ENCODE data around the gene SYTL3.

DNA sequence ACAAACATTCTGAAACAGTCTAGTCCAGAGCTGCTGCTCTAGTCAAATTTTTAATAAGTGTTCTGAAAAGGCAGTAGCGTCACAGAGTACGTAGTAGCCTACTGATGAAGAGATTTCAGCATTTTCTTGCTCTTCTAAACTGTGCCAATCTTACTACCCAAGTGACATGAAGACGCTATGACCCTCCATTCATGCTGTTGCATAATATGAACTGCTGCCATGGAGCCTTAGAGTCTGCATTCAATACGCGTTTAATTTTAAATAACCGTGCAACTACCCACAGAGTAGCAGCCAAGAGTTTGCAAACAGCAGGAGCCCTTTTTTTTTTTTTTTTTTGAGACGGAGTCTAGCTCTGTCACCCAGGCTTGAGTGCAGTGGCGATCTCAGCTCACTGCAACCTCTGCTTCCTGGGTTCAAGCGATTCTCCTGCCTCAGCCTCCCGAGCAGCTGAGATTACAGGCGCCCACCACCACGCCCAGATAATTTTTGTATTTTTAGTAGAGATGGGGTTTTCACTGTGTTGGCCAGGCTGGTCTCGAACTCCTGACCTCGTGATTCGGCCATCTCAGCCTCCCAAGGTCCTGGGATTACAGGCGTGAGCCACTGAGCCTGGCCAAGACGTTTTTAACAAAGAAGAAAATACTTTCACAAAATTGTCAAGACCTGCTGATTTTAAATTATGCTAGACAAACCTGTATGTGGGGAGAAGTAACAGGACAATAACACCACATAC, 125.0 kb downstream of the SYTL3 start:
- TF ChIP-seq TCF3 (IDR thresholded peaks at IDR 0.05; ENCODE audit: borderline replicate concordance, insufficient read depth, low read depth, low read length): no peak
- TF ChIP-seq, protein P1, sequence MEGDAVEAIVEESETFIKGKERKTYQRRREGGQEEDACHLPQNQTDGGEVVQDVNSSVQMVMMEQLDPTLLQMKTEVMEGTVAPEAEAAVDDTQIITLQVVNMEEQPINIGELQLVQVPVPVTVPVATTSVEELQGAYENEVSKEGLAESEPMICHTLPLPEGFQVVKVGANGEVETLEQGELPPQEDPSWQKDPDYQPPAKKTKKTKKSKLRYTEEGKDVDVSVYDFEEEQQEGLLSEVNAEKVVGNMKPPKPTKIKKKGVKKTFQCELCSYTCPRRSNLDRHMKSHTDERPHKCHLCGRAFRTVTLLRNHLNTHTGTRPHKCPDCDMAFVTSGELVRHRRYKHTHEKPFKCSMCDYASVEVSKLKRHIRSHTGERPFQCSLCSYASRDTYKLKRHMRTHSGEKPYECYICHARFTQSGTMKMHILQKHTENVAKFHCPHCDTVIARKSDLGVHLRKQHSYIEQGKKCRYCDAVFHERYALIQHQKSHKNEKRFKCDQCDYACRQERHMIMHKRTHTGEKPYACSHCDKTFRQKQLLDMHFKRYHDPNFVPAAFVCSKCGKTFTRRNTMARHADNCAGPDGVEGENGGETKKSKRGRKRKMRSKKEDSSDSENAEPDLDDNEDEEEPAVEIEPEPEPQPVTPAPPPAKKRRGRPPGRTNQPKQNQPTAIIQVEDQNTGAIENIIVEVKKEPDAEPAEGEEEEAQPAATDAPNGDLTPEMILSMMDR (IDR thresholded peaks at IDR 0.05 in 2 of 3, conservative IDR thresholded peaks at IDR 0.05 in 1 of 3; ENCODE audit: control insufficient read depth in 2 of 3, extremely low read depth in 1 of 3, insufficient read depth in 1 of 3, low read depth in 3 of 3, low read length in 3 of 3): no peak
- TF ChIP-seq POLR2A (IDR thresholded peaks at IDR 0.05; ENCODE audit: low read depth, low read length): no peak
- TF ChIP-seq, protein P2, sequence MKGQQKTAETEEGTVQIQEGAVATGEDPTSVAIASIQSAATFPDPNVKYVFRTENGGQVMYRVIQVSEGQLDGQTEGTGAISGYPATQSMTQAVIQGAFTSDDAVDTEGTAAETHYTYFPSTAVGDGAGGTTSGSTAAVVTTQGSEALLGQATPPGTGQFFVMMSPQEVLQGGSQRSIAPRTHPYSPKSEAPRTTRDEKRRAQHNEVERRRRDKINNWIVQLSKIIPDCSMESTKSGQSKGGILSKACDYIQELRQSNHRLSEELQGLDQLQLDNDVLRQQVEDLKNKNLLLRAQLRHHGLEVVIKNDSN (IDR thresholded peaks at IDR 0.05; ENCODE audit: borderline replicate concordance, extremely low read length, insufficient read depth, low read depth, low read length): no peak
- TF ChIP-seq NFIC (IDR thresholded peaks at IDR 0.05; ENCODE audit: low read depth, low read length): no peak
- no peak for TF ChIP-seq SUPT20H (IDR thresholded peaks at IDR 0.05; ENCODE audit: borderline replicate concordance, control insufficient read depth, low read depth, low read length)
- TF ChIP-seq NBN (IDR thresholded peaks at IDR 0.05): no peak
- TF ChIP-seq HDAC6 (IDR thresholded peaks at IDR 0.05; ENCODE audit: unreplicated experiment): no peak

Data from GM12878 (cell line).